Mesodermal cell (in vitro differentiated cells): ENCODE results near the gene ASIC2.

Experiments used
- H3K27ac ChIP-seq: 2 replicates; pipeline ENCODE4 v1.7.0; 2013; ENCODE audit warnings: mild to moderate bottlenecking, low read depth, low read length, moderate library complexity; ENCODE audit not compliant: severe bottlenecking
- H3K36me3 ChIP-seq: 2 replicates; pipeline ENCODE4 v1.7.1; 2013; ENCODE audit warnings: mild to moderate bottlenecking, low read length, moderate library complexity; ENCODE audit not compliant: control insufficient read depth, insufficient read depth
- H3K4me1 ChIP-seq: one replicate; pipeline ENCODE4 v1.7.1; 2013; ENCODE audit warnings: mild to moderate bottlenecking, low read length; ENCODE audit not compliant: insufficient read depth, control insufficient read depth, poor library complexity, severe bottlenecking
- H3K4me3 ChIP-seq: 2 replicates; pipeline ENCODE4 v1.7.0; 2013; ENCODE audit warnings: low read length, control low read depth, mild to moderate bottlenecking; ENCODE audit not compliant: insufficient read depth, poor library complexity, severe bottlenecking; ENCODE audit errors: extremely low read depth
- H3K9me3 ChIP-seq: 2 replicates; pipeline ENCODE4 v1.7.1; 2013; ENCODE audit warnings: mild to moderate bottlenecking, low read length, moderate library complexity; ENCODE audit not compliant: control insufficient read depth
- WGBS, 2 experiments: methylation state at CpG; one replicate each; pipeline ENCODE4 v1.1.5; 2013; ENCODE audit warnings: missing lambda C conversion rate in 2 of 2; ENCODE audit not compliant: insufficient coverage in 2 of 2; 5-methylcytosine and 5-hydroxymethylcytosine counted together

Gene ASIC2

GRCh38 chr17:33204156-33204555 lies 88.9 kb downstream of the ASIC2 start:
- Histone ChIP-seq H3K4me1 (no peaks in the 10 kb centered on the region), H3K36me3 (no peaks in the 10 kb centered on the region), H3K9me3 (no peaks in the 10 kb centered on the region), H3K27ac (no peak overlapping the region), H3K4me3 (no peak overlapping the region)
- WGBS, 2 experiments, result 83 to 96% methylated on average over 2 of the region's 3 CpGs

DNA sequence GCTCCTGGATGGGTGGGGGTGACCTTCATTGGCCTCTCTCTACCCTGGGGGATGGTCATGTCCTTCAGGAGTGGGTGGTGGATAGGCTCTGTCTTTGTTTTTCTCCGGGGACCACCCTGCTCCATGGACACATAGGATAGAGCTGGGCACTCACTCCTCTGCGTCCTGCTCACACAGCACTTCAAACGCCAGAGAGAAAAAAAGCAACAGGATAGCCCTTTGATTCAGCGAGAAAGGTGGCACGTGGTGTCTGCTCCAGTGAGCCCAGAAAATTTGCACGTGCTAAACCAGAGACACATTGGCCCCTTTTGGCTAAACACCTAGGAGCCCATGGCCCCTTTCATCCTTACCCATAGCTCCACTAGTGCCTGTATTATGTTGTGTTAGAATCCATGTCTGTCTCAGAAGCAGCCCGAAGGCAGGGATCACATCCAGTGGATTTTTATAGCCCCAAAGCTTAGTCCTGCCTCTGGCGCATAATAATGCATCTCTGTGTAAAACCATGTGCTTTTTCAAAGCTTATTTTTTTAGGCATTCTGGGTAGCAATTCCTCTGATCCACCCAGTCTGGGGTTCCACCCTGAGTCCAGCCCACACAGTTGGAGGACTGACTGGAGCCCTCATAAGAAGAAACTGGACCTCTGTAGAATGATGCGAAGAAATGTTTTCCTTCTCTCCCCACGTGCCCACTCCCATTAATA lies 90.1 kb downstream of the ASIC2 start:
- 89 to 92% methylated on average over 6 to 8 of the region's 10 CpGs for whole genome bisulfite sequencing, 2 experiments
- H3K4me3 ChIP-seq, result no peak overlapping the region
- H3K9me3 ChIP-seq, result no peaks in the 10 kb centered on the region
- no peaks in the 10 kb centered on the region for H3K4me1 ChIP-seq
- H3K27ac ChIP-seq, result no peak overlapping the region
- no peaks in the 10 kb centered on the region for H3K36me3 ChIP-seq

DNA sequence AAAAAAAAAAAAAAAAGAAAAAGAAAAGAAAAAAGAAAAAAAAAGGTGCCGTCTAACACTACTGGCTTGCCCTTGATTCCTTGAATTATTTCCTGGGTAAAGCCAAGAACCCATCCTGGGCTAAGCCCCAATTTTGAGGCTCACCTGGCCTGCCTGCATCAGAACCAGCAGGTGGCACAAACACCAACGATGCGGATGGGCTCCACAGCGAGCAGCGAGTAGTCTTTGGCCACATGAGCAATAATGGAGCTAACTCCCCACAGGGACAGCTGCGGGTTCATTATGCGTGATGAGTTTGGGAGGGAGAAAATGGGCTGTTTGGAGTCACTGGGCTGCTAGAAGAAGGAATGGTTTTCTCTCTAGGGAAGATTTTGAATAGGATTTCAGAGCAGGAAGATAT lies 91.1 kb downstream of the ASIC2 start:
- 68 to 86% methylated on average over 2 to 6 of the region's 7 CpGs for WGBS, 2 experiments
- Histone ChIP-seq H3K4me3 (no peak overlapping the region), H3K27ac (no peak overlapping the region), H3K36me3 (no peaks in the 10 kb centered on the region), H3K9me3 (no peaks in the 10 kb centered on the region), H3K4me1 (no peaks in the 10 kb centered on the region)

DNA sequence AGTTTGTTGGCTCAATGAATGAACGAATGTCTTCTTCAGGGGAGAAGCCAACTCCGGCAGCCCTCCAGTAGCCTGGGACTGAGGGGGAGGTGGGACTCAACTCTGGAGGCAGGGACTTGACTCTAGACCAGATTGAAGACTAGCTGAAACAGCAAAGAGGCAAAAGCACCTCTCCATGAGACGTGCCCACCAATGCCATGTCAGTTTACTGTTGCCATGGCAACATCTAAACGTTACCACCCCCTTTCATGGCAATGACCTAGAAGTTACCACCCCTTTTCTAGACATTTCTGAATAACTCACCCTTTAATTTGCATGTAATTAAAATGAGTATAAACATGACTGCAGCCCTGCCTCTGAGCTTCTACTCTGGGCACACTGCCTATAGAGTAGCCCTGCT lies 91.8 kb downstream of the ASIC2 start:
- no peak overlapping the region for H3K4me3 ChIP-seq
- no peaks in the 10 kb centered on the region for H3K4me1 ChIP-seq
- H3K27ac ChIP-seq, result no peak overlapping the region
- H3K9me3 ChIP-seq, result no peaks in the 10 kb centered on the region
- H3K36me3 ChIP-seq, result no peaks in the 10 kb centered on the region
- 97 to 100% methylated on average over 3 of the region's 4 CpGs for WGBS, 2 experiments

DNA sequence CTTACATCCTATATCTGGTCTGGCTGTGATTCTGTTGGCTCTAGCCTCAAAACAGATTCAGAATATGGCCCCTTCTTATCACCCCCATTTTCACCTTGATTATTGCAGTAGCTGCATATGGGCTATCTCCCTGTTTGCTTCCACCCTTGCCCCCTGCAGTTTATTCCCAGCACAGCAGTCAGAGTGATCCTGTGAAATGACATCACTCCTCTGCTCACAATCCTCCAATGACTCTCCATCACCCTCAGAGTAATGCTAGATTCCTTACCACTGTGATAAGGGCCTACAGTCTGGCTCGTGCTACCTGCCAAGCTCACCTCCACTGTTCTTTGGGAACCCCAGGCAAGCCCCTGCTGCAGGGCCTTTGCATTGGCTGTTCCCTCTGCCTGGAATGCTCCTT lies 92.5 kb downstream of the ASIC2 start:
- Histone ChIP-seq H3K4me1 (no peaks in the 10 kb centered on the region), H3K36me3 (no peaks in the 10 kb centered on the region), H3K4me3 (no peak overlapping the region), H3K9me3 (no peaks in the 10 kb centered on the region), H3K27ac (no peak overlapping the region)
- WGBS, 2 experiments, result 14 to 50% methylated on average over 1 of the region's 1 CpG

GRCh38 chr17:33199571-33200510 lies 93.3 kb downstream of the ASIC2 start:
- H3K4me1 ChIP-seq, result no peaks in the 10 kb centered on the region
- no peaks in the 10 kb centered on the region for H3K36me3 ChIP-seq
- H3K4me3 ChIP-seq, result no peak overlapping the region
- WGBS, 2 experiments, result 87 to 93% methylated on average over 10 of the region's 12 CpGs
- no peaks in the 10 kb centered on the region for H3K9me3 ChIP-seq
- H3K27ac ChIP-seq, result no peak overlapping the region

GRCh38 chr17:33198954-33199353 lies 94.1 kb downstream of the ASIC2 start:
- no peak overlapping the region for H3K27ac ChIP-seq
- no peaks in the 10 kb centered on the region for H3K36me3 ChIP-seq
- no peaks in the 10 kb centered on the region for H3K4me1 ChIP-seq
- no peaks in the 10 kb centered on the region for H3K9me3 ChIP-seq
- H3K4me3 ChIP-seq, result no peak overlapping the region
- WGBS, 2 experiments, result 78 to 80% methylated on average over 1 to 2 of the region's 5 CpGs

- H3K4me1 ChIP-seq, result no peaks in the 10 kb centered on the region
- WGBS, 2 experiments, result 80 to 95% methylated on average over 2 of the region's 2 CpGs
- H3K36me3 ChIP-seq, result no peaks in the 10 kb centered on the region
- no peak overlapping the region for H3K4me3 ChIP-seq
- H3K27ac ChIP-seq, result no peak overlapping the region
- no peaks in the 10 kb centered on the region for H3K9me3 ChIP-seq
Observed at GRCh38 chr17:33197342-33197741, 95.8 kb downstream of the ASIC2 start.

DNA sequence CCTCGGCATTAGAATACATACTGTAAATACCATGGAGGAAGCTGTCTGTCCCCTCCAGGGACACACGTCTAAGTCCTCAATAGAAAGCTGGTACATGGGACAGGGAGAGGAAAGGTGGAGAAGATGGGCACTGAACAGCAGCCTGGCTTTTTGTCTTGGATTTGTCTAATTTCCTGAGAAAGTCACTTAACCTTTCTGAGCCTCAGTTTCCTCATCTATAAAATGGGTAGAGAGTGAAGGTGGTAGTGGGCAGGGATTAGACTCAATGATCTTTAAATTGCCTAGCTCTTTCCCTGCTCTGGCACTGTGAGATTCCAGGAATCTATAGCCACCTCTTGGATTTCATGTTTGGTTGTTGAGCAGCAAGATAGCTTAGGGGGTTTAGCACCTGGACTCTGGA lies 96.2 kb downstream of the ASIC2 start:
- Histone ChIP-seq H3K4me3 (no peak overlapping the region), H3K4me1 (no peaks in the 10 kb centered on the region), H3K36me3 (no peaks in the 10 kb centered on the region), H3K9me3 (no peaks in the 10 kb centered on the region), H3K27ac (no peak overlapping the region)
- 83% methylated on average over 1 of the region's 2 CpGs; no CpG with 5 or more reads in 1 of the 2 experiments for WGBS, 2 experiments

GRCh38 chr17:33192951-33193911 lies 99.9 kb downstream of the ASIC2 start:
- H3K4me1 ChIP-seq, result no peaks in the 10 kb centered on the region
- WGBS, 2 experiments, result 48 to 55% methylated on average over 6 to 7 of the region's 9 CpGs

More at GRCh38 chr17:33192951-33193911, 99.9 kb downstream of the ASIC2 start:
- Histone ChIP-seq H3K36me3 (no peaks in the 10 kb centered on the region), H3K27ac (no peak overlapping the region), H3K4me3 (no peak overlapping the region), H3K9me3 (no peaks in the 10 kb centered on the region)
